ENCODE data around the gene DDX3X. TPM values are rescaled to one million over a fixed set of nuclear protein-coding genes. Genes with fewer than 3 reads are reported as not detected.

DDX3X gene
- total RNA-seq, 1 donor from 2014 or later, result 242 TPM

DNA sequence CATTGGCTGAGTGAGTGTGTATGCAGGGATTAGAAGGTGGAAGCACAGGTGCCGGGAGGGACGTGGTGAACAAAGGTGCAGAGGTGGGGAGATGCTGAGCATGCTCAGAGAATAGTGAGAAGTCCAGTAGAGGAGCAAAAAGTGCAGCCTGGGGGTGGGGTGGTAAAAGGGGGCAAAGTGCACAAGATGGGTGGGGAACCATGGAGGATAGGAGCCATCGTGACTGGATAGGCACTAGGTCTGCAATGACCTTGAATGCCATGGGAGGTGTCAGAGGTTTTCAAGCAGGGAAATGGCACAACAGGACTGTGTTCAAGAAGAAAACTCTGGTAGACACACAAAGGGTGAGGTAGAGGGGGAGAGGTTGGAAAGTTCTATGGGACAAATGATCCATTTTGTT, 6.6 kb upstream of the DDX3X start:
- Histone ChIP-seq H3K27me3 (ENCODE audit: insufficient read depth, low read length) (no peaks in the 10 kb centered on the region), H3K9ac (ENCODE audit: low read length) (no peak overlapping the region), H3K27ac (ENCODE audit: low read depth, low read length) (no peak overlapping the region), H3K4me1 (ENCODE audit: insufficient read depth, low read length) (no peaks in the 10 kb centered on the region), H3K36me3 (ENCODE audit: insufficient read depth, low read length) (no peaks in the 10 kb centered on the region), H2AFZ (ENCODE audit: low read depth, low read length) (no peak overlapping the region), H3K79me2 (ENCODE audit: insufficient read depth, low read length) (no peaks in the 10 kb centered on the region), H3K4me3 (ENCODE audit: insufficient read depth, low read depth, low read length) (no peak overlapping the region), H3K9me3 (ENCODE audit: insufficient read depth, low read depth, low read length) (no peaks in the 10 kb centered on the region), H3K4me2 (ENCODE audit: low read length) (no peak overlapping the region), H4K20me1 (ENCODE audit: insufficient read depth, low read length) (no peaks in the 10 kb centered on the region)
- FAIRE-seq (no peak), DNase-seq (ENCODE audit: low read depth) (no peak)
- TF ChIP-seq EZH2 (IDR thresholded peaks at IDR 0.05; ENCODE audit: insufficient read depth, low read length), result no peak
- TF ChIP-seq, protein P1, sequence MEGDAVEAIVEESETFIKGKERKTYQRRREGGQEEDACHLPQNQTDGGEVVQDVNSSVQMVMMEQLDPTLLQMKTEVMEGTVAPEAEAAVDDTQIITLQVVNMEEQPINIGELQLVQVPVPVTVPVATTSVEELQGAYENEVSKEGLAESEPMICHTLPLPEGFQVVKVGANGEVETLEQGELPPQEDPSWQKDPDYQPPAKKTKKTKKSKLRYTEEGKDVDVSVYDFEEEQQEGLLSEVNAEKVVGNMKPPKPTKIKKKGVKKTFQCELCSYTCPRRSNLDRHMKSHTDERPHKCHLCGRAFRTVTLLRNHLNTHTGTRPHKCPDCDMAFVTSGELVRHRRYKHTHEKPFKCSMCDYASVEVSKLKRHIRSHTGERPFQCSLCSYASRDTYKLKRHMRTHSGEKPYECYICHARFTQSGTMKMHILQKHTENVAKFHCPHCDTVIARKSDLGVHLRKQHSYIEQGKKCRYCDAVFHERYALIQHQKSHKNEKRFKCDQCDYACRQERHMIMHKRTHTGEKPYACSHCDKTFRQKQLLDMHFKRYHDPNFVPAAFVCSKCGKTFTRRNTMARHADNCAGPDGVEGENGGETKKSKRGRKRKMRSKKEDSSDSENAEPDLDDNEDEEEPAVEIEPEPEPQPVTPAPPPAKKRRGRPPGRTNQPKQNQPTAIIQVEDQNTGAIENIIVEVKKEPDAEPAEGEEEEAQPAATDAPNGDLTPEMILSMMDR (IDR thresholded peaks at IDR 0.05; ENCODE audit: insufficient read depth, low read depth, low read length), result no peak
- Mint-ChIP-seq H3K27me3 (ENCODE audit: low read depth, unreplicated experiment) (no peaks in the 10 kb centered on the region), H3K4me3 (ENCODE audit: unreplicated experiment) (no peak overlapping the region), H3K4me1 (ENCODE audit: low read depth, unreplicated experiment) (peaks cover 7% of the 10 kb centered on the region), H3K36me3 (ENCODE audit: low read depth, unreplicated experiment) (no peaks in the 10 kb centered on the region), H3K9me3 (ENCODE audit: unreplicated experiment) (no peaks in the 10 kb centered on the region), H3K27ac (ENCODE audit: unreplicated experiment) (no peak overlapping the region)

DNA sequence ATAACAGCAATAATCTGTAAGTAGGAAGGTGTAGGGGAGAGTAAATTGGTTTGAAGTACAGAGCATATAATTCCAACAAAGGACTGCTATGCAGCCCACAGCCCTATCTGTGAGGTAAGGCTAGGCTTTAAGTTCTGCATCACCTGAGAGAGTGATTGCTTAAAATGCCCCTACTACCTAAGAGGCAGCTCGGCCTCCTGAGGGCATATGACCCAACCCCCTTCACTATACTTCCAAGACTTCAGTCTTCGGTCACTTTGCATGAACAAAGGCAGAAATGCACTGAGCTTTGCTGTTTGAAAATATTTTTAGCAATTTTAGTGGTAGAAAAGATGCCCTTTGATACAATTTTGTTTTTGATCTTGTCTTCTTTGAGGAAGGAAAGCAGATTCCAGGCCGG, 4.9 kb upstream of the DDX3X start:
- Mint-ChIP-seq H3K36me3 (ENCODE audit: low read depth, unreplicated experiment) (no peaks in the 10 kb centered on the region), H3K4me3 (ENCODE audit: unreplicated experiment) (no peak overlapping the region), H3K4me1 (ENCODE audit: low read depth, unreplicated experiment) (peaks cover 10% of the 10 kb centered on the region), H3K27ac (ENCODE audit: unreplicated experiment) (no peak overlapping the region), H3K27me3 (ENCODE audit: low read depth, unreplicated experiment) (no peaks in the 10 kb centered on the region), H3K9me3 (ENCODE audit: unreplicated experiment) (no peaks in the 10 kb centered on the region)
- no peaks in the 10 kb centered on the region for H3K36me3 ChIP-seq (ENCODE audit: insufficient read depth, low read length)
- H3K27me3 ChIP-seq (ENCODE audit: insufficient read depth, low read length), result no peaks in the 10 kb centered on the region
- no peak overlapping the region for H3K27ac ChIP-seq (ENCODE audit: low read depth, low read length)
- TF ChIP-seq, protein P1 (IDR thresholded peaks at IDR 0.05; ENCODE audit: insufficient read depth, low read depth, low read length), result no peak
- no peak for TF ChIP-seq EZH2 (IDR thresholded peaks at IDR 0.05; ENCODE audit: insufficient read depth, low read length)
- no peaks in the 10 kb centered on the region for H4K20me1 ChIP-seq (ENCODE audit: insufficient read depth, low read length)
- H3K4me3 ChIP-seq (ENCODE audit: insufficient read depth, low read depth, low read length), result no peak overlapping the region
- DNase-seq (ENCODE audit: low read depth) (no peak), FAIRE-seq (peak; percentile 63)
- no peak overlapping the region for H3K4me2 ChIP-seq (ENCODE audit: low read length)
- peaks cover 1% of the 10 kb centered on the region for H3K79me2 ChIP-seq (ENCODE audit: insufficient read depth, low read length)
- no peaks in the 10 kb centered on the region for H3K4me1 ChIP-seq (ENCODE audit: insufficient read depth, low read length)
- H3K9ac ChIP-seq (ENCODE audit: low read length), result no peak overlapping the region
- no peaks in the 10 kb centered on the region for H3K9me3 ChIP-seq (ENCODE audit: insufficient read depth, low read depth, low read length)
- H2AFZ ChIP-seq (ENCODE audit: low read depth, low read length), result no peak overlapping the region

DNA sequence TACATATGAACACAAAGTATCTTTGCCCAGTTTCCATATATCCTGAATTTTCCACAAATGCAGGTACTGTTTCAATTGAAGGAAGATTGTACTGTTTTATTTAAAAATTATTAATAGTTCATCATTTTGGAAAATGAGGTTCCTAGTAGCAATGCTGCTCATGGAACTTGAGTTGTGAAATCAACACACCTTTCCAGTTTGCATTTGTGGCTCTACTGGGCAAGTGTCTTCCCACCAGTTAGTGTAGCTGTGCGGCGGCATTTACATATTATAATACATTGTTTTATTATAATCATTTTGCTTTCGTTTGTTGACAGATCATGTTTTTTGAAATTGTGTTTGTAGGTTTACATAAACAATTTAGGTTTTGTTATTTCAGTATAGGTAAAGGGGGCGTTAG, 2.0 kb upstream of the DDX3X start:
- H3K4me1 Mint-ChIP-seq (ENCODE audit: low read depth, unreplicated experiment), result peaks cover 7% of the 10 kb centered on the region
- H3K27ac Mint-ChIP-seq (ENCODE audit: unreplicated experiment), result peak overlapping the region; percentile 98
- no peaks in the 10 kb centered on the region for H3K27me3 Mint-ChIP-seq (ENCODE audit: low read depth, unreplicated experiment)
- H4K20me1 ChIP-seq (ENCODE audit: insufficient read depth, low read length), result peaks cover 27% of the 10 kb centered on the region
- peak overlapping the region; percentile 60 for H3K4me3 ChIP-seq (ENCODE audit: insufficient read depth, low read depth, low read length)
- FAIRE-seq (no peak), DNase-seq (ENCODE audit: low read depth) (no peak)
- H3K4me3 Mint-ChIP-seq (ENCODE audit: unreplicated experiment), result peak overlapping the region; percentile 78
- H3K36me3 Mint-ChIP-seq (ENCODE audit: low read depth, unreplicated experiment), result no peaks in the 10 kb centered on the region
- H3K4me2 ChIP-seq (ENCODE audit: low read length), result peak overlapping the region; percentile 100
- peaks cover 30% of the 10 kb centered on the region for H3K79me2 ChIP-seq (ENCODE audit: insufficient read depth, low read length)
- TF ChIP-seq, protein P1 (IDR thresholded peaks at IDR 0.05; ENCODE audit: insufficient read depth, low read depth, low read length), result no peak
- TF ChIP-seq EZH2 (IDR thresholded peaks at IDR 0.05; ENCODE audit: insufficient read depth, low read length), result no peak
- no peaks in the 10 kb centered on the region for H3K36me3 ChIP-seq (ENCODE audit: insufficient read depth, low read length)
- H3K27ac ChIP-seq (ENCODE audit: low read depth, low read length), result peak overlapping the region; percentile 99
- H3K4me1 ChIP-seq (ENCODE audit: insufficient read depth, low read length), result no peaks in the 10 kb centered on the region
- H3K9ac ChIP-seq (ENCODE audit: low read length), result peak overlapping the region; percentile 100
- H2AFZ ChIP-seq (ENCODE audit: low read depth, low read length), result peak overlapping the region; percentile 52
- H3K9me3 Mint-ChIP-seq (ENCODE audit: unreplicated experiment), result no peaks in the 10 kb centered on the region
- no peaks in the 10 kb centered on the region for H3K9me3 ChIP-seq (ENCODE audit: insufficient read depth, low read depth, low read length)
- no peaks in the 10 kb centered on the region for H3K27me3 ChIP-seq (ENCODE audit: insufficient read depth, low read length)

Data from astrocyte (in vitro differentiated cells and primary cell).